ENCODE results near the gene NXPH1. TPM values are rescaled to one million over a fixed set of nuclear protein-coding genes. Genes with fewer than 3 reads are reported as not detected.

The NXPH1 gene
- total RNA-seq: not detected

DNA sequence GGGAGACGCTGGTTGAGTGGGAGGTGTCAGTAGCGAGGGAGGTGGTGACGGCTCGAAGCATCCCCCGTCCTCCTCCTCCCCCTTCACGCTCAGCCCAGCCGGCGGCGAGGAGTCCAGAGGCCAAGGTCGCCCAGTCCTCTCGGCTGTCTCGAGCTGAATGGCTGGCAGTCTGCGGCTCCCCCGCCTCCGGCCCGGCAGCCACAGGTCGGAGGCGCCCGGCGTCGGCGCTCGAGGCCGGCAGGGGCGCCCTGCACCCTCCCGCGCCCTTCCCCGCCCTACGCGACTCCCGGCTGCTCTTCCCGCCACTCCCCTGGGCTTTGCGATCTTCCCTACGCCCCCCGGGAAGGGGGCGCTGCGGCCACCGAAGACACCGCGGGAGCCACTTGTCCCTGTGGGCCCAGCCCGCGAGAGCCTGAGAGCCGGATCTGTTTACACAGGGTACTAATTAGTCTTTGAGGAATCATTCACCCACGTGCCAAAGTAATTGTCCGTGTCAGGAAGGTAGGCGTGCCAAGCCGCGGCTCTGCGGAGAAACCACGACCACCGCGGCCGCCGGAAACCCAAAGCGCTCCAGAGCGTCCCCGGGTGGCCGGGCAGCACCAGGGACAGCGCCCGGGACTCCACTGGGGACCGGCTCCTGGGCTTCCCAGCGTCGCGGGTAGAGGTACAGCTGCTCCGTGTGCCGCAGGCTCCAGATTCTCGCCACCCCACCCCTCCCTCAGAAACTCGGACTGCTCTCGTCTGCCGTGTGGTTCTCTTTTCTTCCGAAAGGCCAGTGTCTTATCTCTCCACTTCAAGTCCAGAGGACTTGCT lies at the start of gene NXPH1:
TSS of gene NXPH1 (plus strand) at position 133 of the 813 bp plus-strand sequence.
- Mint-ChIP-seq H3K36me3 (ENCODE audit: insufficient read depth in 2 of 2) (peaks cover 4 to 5% of the 10 kb centered on the region in 2 donors), H3K9me3 (no peaks in the 10 kb centered on the region), H3K27ac (no peak within 1 kb of the TSS), H3K27me3 (ENCODE audit: low read depth) (peaks cover 78% of the 10 kb centered on the region), H3K4me1 (ENCODE audit: low read depth) (peaks cover 28% of the 10 kb centered on the region), H3K4me3 (peak within 1 kb of the TSS; percentile 17 to 46)
- DNase-seq (no peak), ATAC-seq (replicated peaks in 1 of 2) (peak in 1 of 2 donors; percentile 11)

DNA sequence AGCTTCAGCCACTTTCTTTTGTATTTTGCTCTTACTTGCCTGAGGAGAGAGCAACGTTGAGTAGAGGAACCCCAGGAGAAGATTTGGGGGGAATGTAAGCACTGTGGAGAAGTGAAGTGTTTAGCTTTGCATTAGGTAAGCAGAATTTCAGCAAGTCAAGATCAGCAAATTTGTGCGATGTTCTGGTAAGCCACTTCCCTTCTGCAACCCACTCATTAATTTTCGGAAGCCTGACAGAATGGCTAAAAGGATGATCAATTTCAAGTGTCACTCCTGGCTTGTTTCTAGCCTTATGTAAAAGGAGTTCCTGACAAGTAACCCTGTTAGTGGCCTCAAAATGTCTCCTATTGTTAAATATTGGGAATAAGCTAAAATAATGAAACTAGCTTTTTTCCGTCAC lies 48.5 kb upstream of the NXPH1 start:
- Mint-ChIP-seq H3K27me3 (ENCODE audit: low read depth) (peaks cover 15% of the 10 kb centered on the region), H3K9me3 (no peaks in the 10 kb centered on the region), H3K4me3 (no peak overlapping the region), H3K4me1 (ENCODE audit: low read depth) (peaks cover 10% of the 10 kb centered on the region), H3K36me3 (ENCODE audit: insufficient read depth in 2 of 2) (no peaks in the 10 kb centered on the region), H3K27ac (no peak overlapping the region)
- ATAC-seq (replicated peaks in 1 of 2) (no peak), DNase-seq (no peak)

DNA sequence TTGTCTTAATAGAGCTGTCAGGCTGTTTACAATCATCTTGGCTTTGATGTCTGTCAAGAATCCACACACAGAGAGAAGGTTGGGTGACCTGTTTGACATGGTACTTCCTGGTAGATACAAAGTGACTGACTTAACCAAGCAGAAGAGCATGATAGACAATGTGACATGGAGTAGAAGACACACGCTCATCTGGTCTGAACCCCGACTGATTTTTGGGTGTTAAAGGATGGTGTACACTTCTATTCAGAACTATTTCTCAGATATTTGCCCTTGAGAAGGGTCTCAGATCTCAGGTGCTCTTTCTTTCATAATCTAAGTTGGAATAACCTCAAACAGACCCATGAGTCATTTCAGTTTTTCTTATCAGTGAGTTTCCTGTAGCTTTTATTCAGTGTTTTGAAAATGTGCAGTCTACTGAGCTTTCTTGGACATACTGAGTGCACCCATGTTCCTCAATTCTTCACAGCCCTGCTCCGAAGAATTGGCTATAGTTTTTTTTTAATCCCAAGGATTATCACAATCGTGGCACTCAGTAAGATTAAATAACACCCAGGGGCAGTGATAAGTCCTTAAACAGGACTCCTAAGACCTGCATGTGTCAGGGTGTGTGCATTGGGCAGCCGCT lies 46.4 kb upstream of the NXPH1 start:
- Mint-ChIP-seq H3K36me3 (ENCODE audit: insufficient read depth in 2 of 2) (no peaks in the 10 kb centered on the region), H3K4me1 (ENCODE audit: low read depth) (peaks cover 10% of the 10 kb centered on the region), H3K9me3 (no peaks in the 10 kb centered on the region), H3K4me3 (no peak overlapping the region), H3K27me3 (ENCODE audit: low read depth) (peaks cover 28% of the 10 kb centered on the region), H3K27ac (no peak overlapping the region)
- ATAC-seq (replicated peaks in 1 of 2) (peak; percentile 24 to 62), DNase-seq (no peak)

DNA sequence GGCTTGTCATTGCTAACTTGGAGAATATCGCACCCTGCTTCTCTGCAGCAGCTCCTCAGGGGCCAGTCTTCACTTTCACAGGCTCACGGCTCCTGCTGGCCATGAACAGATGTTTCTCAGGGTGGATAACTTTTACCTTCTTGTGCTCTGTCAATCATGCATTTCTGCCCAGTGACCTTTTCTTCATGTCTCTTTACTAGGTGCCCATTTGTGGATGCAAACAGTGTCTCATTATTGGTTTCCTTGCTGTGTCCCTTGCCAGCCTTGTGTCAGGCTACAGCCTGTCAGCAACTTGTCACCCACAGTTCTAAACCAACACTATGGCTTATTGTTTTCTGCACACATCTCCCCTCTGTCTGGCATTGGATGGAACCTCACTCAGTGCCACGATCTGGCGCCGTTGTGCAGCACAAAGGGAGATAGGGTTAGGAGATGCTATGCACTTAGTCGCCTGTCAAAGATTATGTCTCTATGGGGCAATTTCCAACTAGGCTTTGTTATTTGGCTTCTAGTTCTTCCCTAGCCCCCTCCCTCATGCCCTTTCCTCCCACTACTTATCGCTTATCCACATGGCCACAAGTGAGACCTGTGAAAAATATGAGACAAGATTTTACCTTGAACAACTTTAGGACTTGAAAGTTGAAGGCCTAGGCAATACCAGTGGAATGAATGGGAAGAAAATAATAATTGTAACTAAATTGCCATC lies 45.7 kb upstream of the NXPH1 start:
- DNase-seq (no peak), ATAC-seq (replicated peaks in 1 of 2) (peak in 1 of 2 donors; percentile 35)
- H3K9me3 Mint-ChIP-seq: no peaks in the 10 kb centered on the region
- peaks cover 10% of the 10 kb centered on the region for H3K4me1 Mint-ChIP-seq (ENCODE audit: low read depth)
- peaks cover 32% of the 10 kb centered on the region for H3K27me3 Mint-ChIP-seq (ENCODE audit: low read depth)
- H3K36me3 Mint-ChIP-seq (ENCODE audit: insufficient read depth in 2 of 2): no peaks in the 10 kb centered on the region
- H3K4me3 Mint-ChIP-seq: no peak overlapping the region
- no peak overlapping the region for H3K27ac Mint-ChIP-seq

DNA sequence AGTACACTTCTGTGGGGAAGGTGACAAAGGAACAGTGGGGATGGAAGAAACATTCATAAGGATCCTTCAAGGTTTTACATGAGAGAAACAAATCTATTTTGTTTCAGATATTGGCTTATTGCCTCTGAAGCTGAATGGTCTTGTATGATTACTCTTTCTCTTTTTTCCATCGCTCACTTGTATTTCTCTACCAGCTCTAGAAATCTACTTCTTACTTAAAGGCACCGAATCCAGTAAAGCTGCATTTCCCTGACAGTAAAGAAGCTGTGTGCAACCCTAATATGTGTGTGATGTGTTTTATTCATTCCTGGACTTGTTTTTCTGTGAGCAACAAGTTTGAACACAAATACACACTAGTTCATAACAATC lies 45.2 kb upstream of the NXPH1 start:
- H3K27me3 Mint-ChIP-seq (ENCODE audit: low read depth): peaks cover 36% of the 10 kb centered on the region
- no peak overlapping the region for H3K4me3 Mint-ChIP-seq
- no peaks in the 10 kb centered on the region for H3K9me3 Mint-ChIP-seq
- no peak for DNase-seq
- peaks cover 10% of the 10 kb centered on the region for H3K4me1 Mint-ChIP-seq (ENCODE audit: low read depth)
- H3K36me3 Mint-ChIP-seq (ENCODE audit: insufficient read depth in 2 of 2): no peaks in the 10 kb centered on the region
- H3K27ac Mint-ChIP-seq: no peak overlapping the region
- no peak for ATAC-seq (replicated peaks in 1 of 2)

DNA sequence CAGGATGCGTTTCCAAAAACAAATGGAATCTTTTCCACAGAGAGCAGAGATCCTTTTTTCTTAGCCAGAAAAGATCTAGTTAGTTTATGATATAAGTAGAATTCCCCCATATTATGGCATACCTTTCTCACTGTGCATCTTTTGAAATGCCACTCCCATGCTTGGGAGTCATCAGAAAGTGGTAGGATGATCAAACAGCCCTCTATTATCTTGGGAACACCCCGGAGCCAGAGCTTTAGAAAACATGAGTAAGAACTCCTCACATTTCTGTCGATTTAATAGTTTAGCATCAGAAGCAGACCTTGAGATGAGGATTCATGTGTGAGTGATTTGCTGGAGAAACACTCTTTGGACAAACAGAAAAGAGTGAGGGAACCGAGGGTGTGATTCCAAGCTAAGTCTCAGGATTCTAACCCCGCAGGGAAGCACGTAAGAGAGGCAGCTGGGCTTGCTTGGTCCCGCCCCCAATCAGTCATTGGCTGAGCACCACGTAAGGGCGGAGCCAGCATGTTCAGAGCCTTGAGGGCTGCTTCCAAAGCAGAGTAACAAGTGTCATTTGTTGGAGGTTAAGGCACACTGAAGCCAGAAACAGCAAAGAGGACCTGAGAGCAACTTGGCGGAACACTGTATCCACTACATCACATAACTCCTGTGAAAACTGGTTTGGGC lies 43.7 kb upstream of the NXPH1 start:
- ATAC-seq (replicated peaks in 1 of 2) (no peak), DNase-seq (no peak)
- H3K36me3 Mint-ChIP-seq (ENCODE audit: insufficient read depth in 2 of 2): no peaks in the 10 kb centered on the region
- H3K4me3 Mint-ChIP-seq: no peak overlapping the region
- peaks cover 40% of the 10 kb centered on the region for H3K27me3 Mint-ChIP-seq (ENCODE audit: low read depth)
- no peak overlapping the region for H3K27ac Mint-ChIP-seq
- no peaks in the 10 kb centered on the region for H3K9me3 Mint-ChIP-seq
- peaks cover 10% of the 10 kb centered on the region for H3K4me1 Mint-ChIP-seq (ENCODE audit: low read depth)

DNA sequence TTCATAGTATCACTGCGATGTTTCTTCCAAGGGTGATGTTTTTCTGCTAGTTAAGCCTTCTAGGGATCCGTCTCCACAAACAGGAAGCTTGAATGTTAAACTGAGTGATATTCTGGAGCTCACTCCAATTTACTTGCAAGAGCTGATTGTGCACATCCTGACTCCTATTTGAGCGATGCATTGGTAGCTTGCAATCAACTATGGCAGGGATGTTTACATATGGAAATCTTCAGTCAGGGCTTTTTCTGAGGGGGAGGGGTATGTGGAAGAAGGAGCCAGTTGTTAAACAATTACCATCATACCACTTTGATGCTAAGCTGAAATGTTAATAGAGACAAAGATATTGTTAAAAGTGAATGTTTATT lies 43.2 kb upstream of the NXPH1 start:
- H3K27ac Mint-ChIP-seq: no peak overlapping the region
- H3K4me1 Mint-ChIP-seq (ENCODE audit: low read depth): peaks cover 10% of the 10 kb centered on the region
- H3K27me3 Mint-ChIP-seq (ENCODE audit: low read depth): peaks cover 40% of the 10 kb centered on the region
- H3K36me3 Mint-ChIP-seq (ENCODE audit: insufficient read depth in 2 of 2): no peaks in the 10 kb centered on the region
- no peak for ATAC-seq (replicated peaks in 1 of 2)
- no peak overlapping the region for H3K4me3 Mint-ChIP-seq
- no peaks in the 10 kb centered on the region for H3K9me3 Mint-ChIP-seq
- no peak for DNase-seq

DNA sequence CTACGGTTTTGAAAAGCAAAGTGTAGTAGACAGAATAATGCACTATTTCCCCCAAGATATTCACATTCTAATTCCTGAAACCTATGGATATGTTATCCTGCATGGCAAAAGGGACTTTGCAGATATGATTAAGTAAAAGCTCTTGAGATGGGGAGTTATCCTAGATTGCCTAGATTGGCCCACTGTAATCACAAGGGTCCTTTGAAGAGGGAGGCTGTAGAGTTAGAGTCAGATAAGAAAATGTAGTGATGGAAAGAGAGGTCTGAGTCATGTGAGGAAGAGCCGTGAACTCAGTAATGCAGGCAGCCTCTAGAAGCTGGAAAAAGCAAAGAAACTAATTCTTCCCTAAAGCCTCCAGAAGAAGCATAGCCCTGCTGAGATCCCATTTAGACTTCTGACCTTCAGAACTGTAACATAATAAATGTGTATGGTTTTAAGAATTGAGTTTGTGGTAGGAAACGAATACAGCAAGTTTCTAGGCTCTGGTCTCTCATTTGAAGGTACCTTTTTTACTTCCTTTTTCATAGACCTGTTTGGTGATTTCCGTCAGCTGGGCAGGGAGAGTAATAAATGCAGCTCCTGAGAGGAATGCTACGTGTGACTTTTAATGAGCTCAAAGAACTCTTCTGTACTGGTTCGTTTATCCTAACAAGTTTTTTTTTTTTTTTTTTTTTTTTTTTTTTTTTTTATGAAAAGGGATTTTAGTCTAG lies 41.9 kb upstream of the NXPH1 start:
- Mint-ChIP-seq H3K27me3 (ENCODE audit: low read depth) (peaks cover 39% of the 10 kb centered on the region), H3K9me3 (no peaks in the 10 kb centered on the region), H3K27ac (no peak overlapping the region), H3K4me3 (no peak overlapping the region), H3K36me3 (ENCODE audit: insufficient read depth in 2 of 2) (no peaks in the 10 kb centered on the region), H3K4me1 (ENCODE audit: low read depth) (peaks cover 10% of the 10 kb centered on the region)
- DNase-seq: no peak
- no peak for ATAC-seq (replicated peaks in 1 of 2)

DNA sequence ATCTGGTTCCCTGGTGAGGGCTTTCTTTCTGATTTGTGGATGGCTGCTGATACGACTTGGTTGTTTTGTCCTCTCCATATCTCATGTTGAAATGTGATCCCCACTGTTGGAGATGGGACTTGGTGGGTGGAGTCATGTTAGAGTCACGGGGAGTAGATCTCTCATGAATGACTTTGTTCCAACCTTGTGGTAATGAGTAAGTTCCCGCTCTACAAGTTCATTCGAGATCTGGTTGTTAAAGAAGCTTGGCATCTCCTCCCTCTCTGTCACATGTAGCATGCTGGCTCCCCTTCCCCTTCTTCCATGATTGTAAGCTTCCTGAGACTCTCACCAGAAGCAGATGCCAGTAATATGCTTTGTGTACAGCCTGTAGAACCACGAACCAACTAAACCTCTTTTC lies 37.1 kb upstream of the NXPH1 start:
- no peak overlapping the region for H3K27ac Mint-ChIP-seq
- H3K36me3 Mint-ChIP-seq (ENCODE audit: insufficient read depth in 2 of 2): no peaks in the 10 kb centered on the region
- peaks cover 31% of the 10 kb centered on the region for H3K27me3 Mint-ChIP-seq (ENCODE audit: low read depth)
- ATAC-seq (replicated peaks in 1 of 2) (no peak), DNase-seq (no peak)
- no peaks in the 10 kb centered on the region for H3K9me3 Mint-ChIP-seq
- H3K4me1 Mint-ChIP-seq (ENCODE audit: low read depth): no peaks in the 10 kb centered on the region
- H3K4me3 Mint-ChIP-seq: no peak overlapping the region

DNA sequence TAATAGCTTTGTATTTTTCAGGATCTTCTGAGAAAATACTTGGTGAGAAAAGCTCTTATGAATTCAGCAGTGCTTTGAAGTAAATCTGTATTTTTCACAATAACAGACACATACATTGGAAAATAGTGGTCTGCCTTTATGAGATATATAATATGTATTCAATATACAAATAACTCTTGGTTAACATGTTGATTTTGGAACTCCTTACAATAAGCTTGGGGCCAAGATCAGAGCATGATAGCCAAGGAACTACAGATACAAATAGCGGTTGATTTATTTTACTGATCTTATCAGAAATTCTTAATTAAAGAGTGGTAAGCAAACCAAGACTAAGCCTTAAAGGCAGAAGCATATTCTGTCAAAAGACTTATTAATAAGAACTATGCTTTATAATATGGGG lies 24.5 kb upstream of the NXPH1 start:
- ATAC-seq (replicated peaks in 1 of 2) (no peak), DNase-seq (no peak)
- Mint-ChIP-seq H3K9me3 (peaks cover 0 to 2% of the 10 kb centered on the region in 2 donors), H3K27ac (no peak overlapping the region), H3K4me3 (no peak overlapping the region), H3K27me3 (ENCODE audit: low read depth) (peaks cover 15% of the 10 kb centered on the region), H3K4me1 (ENCODE audit: low read depth) (no peaks in the 10 kb centered on the region), H3K36me3 (ENCODE audit: insufficient read depth in 2 of 2) (no peaks in the 10 kb centered on the region)

DNA sequence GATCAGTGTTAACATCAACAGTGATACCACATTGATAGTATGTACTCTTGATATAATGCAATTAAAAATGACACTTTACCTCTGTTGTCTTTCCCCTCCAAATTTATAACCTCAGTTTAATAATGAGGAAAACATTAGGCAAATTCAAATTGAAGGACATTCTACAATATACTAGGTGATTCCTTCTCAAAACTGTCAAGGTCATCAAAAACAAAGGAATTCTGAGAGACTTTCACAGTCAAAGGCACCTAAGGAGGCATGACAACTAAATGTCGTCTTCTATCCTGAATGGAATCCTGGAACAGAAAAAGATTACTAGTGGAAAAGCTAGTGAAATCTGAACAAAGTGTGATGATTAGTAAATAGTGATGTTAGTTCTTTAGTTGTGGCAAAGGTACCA lies 22.3 kb upstream of the NXPH1 start:
- Mint-ChIP-seq H3K4me1 (ENCODE audit: low read depth) (no peaks in the 10 kb centered on the region), H3K4me3 (no peak overlapping the region), H3K9me3 (no peaks in the 10 kb centered on the region), H3K27me3 (ENCODE audit: low read depth) (peaks cover 15% of the 10 kb centered on the region), H3K36me3 (ENCODE audit: insufficient read depth in 2 of 2) (no peaks in the 10 kb centered on the region), H3K27ac (no peak overlapping the region)
- ATAC-seq (replicated peaks in 1 of 2) (no peak), DNase-seq (no peak)

DNA sequence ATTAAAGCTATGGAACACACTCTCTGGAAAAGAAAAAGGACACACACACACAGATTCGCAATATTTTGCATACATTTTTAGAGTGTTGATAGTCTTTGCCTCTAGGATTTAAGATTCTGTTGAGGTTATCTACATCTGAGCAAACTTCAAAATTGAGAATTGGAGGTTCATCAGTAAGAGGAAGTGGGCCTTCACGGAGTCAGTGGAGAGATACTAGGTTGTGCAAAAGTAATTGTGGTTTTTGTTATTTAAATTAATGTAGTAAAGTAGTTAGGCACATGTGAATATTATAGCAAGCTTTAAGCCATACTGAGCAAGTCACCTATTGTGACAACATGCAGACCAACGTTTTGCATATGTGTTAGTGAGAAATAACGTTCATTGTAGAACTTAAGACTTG lies 19.8 kb upstream of the NXPH1 start:
- peaks cover 15% of the 10 kb centered on the region for H3K27me3 Mint-ChIP-seq (ENCODE audit: low read depth)
- H3K4me1 Mint-ChIP-seq (ENCODE audit: low read depth): no peaks in the 10 kb centered on the region
- H3K4me3 Mint-ChIP-seq: no peak overlapping the region
- ATAC-seq (replicated peaks in 1 of 2): no peak
- no peak overlapping the region for H3K27ac Mint-ChIP-seq
- DNase-seq: no peak
- H3K36me3 Mint-ChIP-seq (ENCODE audit: insufficient read depth in 2 of 2): no peaks in the 10 kb centered on the region
- H3K9me3 Mint-ChIP-seq: no peaks in the 10 kb centered on the region
